CD4-positive, alpha-beta T cell (primary cell): Measurements from ENCODE around the gene SNX14. TPM values are rescaled to one million over a fixed set of nuclear protein-coding genes. Genes with fewer than 3 reads are reported as not detected.
A peak's percentile ranks its signal among the peaks of the same experiment; 100 is the strongest.

ENCODE experiments used
- ATAC-seq: fragments of 200-7000 bp; cut with Tn5 transposase; one replicate; pipeline ENCODE4 v1.10.0; 2022; ENCODE audit warnings: mild to moderate bottlenecking; ENCODE audit not compliant: poor library complexity
- CTCF ChIA-PET: fragments of 350-600 bp; sonication (Branson Sonifier 250); formaldehyde crosslinking; loops from one replicate; lab custom pipeline; 2021; ENCODE audit warnings: antibody characterized with exemption, inconsistent platforms; lab: Charles Lee
- POLR2A ChIA-PET: fragments of 350-600 bp; sonication (Branson Sonifier 250); formaldehyde crosslinking; loops from one replicate; lab custom pipeline; 2021; ENCODE audit warnings: antibody characterized with exemption, inconsistent platforms; lab: Charles Lee
- DNase-seq, 14 experiments: peaks; one replicate each; pipeline ENCODE4 v3.0.0-alpha.2; 2013 to 2020; ENCODE audit warnings: mixed read lengths in 2 of 14
- H3K27ac ChIP-seq, 2 donors: one replicate each; pipeline versions ENCODE4 v1.5.1 to v1.7.0; 2013; ENCODE audit warnings: low read length in 2 of 2, low read depth in 1 of 2, mild to moderate bottlenecking in 1 of 2
- H3K27me3 ChIP-seq, 2 experiments: 1 replicate in 1 of 2; 2 replicates in 1 of 2; pipeline versions ENCODE4 v1.6.1 to v1.7.0; 2013; ENCODE audit warnings: low read length in 2 of 2, control low read depth in 1 of 2, mild to moderate bottlenecking in 1 of 2, moderate library complexity in 1 of 2; ENCODE audit not compliant: insufficient read depth in 2 of 2, control insufficient read depth in 1 of 2
- H3K36me3 ChIP-seq: one replicate; pipeline ENCODE4 v1.6.1; 2013; ENCODE audit warnings: low read length, control low read depth; ENCODE audit not compliant: insufficient read depth
- H3K4me1 ChIP-seq: one replicate; pipeline ENCODE4 v1.6.1; 2013; ENCODE audit warnings: low read length, control low read depth; ENCODE audit not compliant: insufficient read depth
- H3K4me3 ChIP-seq: one replicate; pipeline ENCODE4 v1.5.1; 2013; ENCODE audit warnings: mild to moderate bottlenecking, low read length, moderate library complexity
- H3K9me3 ChIP-seq, 2 experiments: 1 replicate in 1 of 2; 2 replicates in 1 of 2; pipeline versions ENCODE4 v1.6.1 to v1.7.0; 2013; ENCODE audit warnings: low read length in 2 of 2, mild to moderate bottlenecking in 2 of 2, control low read depth in 1 of 2, moderate library complexity in 1 of 2; ENCODE audit not compliant: control insufficient read depth in 1 of 2, insufficient read depth in 1 of 2
- H3K27ac Mint-ChIP-seq: one replicate; pipeline ENCODE4 v1.8.0; 2020; ENCODE audit warnings: mixed read lengths
- H3K27me3 Mint-ChIP-seq: one replicate; pipeline ENCODE4 v1.8.0; 2021; ENCODE audit warnings: mixed read lengths
- H3K36me3 Mint-ChIP-seq: one replicate; pipeline ENCODE4 v1.8.0; 2021; ENCODE audit warnings: low read depth, mixed read lengths
- H3K4me1 Mint-ChIP-seq: one replicate; pipeline ENCODE4 v1.8.0; 2021; ENCODE audit warnings: low read depth, mixed read lengths
- H3K4me3 Mint-ChIP-seq: one replicate; pipeline ENCODE4 v1.8.0; 2020; ENCODE audit warnings: mild to moderate bottlenecking, mixed read lengths
- H3K9me3 Mint-ChIP-seq: one replicate; pipeline ENCODE4 v1.8.0; 2020; ENCODE audit warnings: mixed read lengths
- intact Hi-C, 2 experiments: fragments of 100-400 bp; cut with DNase I in 1 of 2; cut with micrococcal nuclease in 1 of 2; formaldehyde crosslinking; loops; one replicate each; pipeline versions ENCODE4 v1.15.1 to v1.9.0; 2023 to 2025; cut with DNase I, micrococcal nuclease
- total RNA-seq, 174 experiments: library from RNA in 2 of 174; stranded (reverse) in 2 of 174; gene quantifications; one replicate each; pipeline ENCODE4 v1.2.3 and lab custom pipeline; 2021 to 2026
- TF ChIP-seq, protein P1 (sequence below): fragments of 200-600 bp; IDR thresholded peaks from one replicate; pipeline ENCODE4 v1.8.0; 2022; ENCODE audit warnings: antibody characterized with exemption, mild to moderate bottlenecking

SNX14 gene
- total RNA-seq, 2 experiments from 2014 or later = 30.8 to 31.5 TPM

DNA sequence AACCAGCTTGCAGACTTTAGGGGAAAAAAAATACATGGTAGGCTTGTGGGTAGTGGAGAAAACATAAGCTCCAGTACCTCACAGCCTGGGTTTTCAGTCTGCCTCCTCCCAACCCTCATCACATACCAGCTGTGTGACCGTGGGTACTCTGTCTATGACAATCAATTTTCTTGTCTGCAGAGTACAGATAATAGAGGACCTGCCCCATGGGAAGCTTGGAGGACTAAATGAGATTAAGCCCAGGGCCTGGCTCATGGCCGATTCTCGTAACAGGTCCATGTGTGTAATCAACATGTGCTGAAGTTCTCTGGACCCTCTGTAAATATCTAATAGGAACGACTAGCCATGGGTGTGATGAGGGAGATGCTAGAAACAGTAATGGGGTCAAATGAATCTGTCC lies 109.8 kb downstream of the SNX14 start:
- no peak overlapping the region for H3K4me3 ChIP-seq
- Mint-ChIP-seq H3K4me1 (peaks cover 7% of the 10 kb centered on the region), H3K4me3 (no peak overlapping the region), H3K9me3 (no peaks in the 10 kb centered on the region), H3K27ac (no peak overlapping the region), H3K36me3 (no peaks in the 10 kb centered on the region), H3K27me3 (no peaks in the 10 kb centered on the region)
- no peak for DNase-seq
- TF ChIP-seq, protein P1, sequence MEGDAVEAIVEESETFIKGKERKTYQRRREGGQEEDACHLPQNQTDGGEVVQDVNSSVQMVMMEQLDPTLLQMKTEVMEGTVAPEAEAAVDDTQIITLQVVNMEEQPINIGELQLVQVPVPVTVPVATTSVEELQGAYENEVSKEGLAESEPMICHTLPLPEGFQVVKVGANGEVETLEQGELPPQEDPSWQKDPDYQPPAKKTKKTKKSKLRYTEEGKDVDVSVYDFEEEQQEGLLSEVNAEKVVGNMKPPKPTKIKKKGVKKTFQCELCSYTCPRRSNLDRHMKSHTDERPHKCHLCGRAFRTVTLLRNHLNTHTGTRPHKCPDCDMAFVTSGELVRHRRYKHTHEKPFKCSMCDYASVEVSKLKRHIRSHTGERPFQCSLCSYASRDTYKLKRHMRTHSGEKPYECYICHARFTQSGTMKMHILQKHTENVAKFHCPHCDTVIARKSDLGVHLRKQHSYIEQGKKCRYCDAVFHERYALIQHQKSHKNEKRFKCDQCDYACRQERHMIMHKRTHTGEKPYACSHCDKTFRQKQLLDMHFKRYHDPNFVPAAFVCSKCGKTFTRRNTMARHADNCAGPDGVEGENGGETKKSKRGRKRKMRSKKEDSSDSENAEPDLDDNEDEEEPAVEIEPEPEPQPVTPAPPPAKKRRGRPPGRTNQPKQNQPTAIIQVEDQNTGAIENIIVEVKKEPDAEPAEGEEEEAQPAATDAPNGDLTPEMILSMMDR = no peak
- ChIA-PET CTCF (interaction anchor here (0.8 to 1.6 kb wide), 4 partner anchors 9 to 35 kb away, joined by 3 to 4 read pairs (median 3); no protein-coding TSS in a partner anchor), POLR2A (interaction anchor here (1.8 kb wide), 1 partner anchor 34 kb away, joined by 16 read pairs; the partner anchor contains the start of gene NT5E)
- H3K4me1 ChIP-seq = peaks cover 6% of the 10 kb centered on the region
- intact Hi-C loops = loop anchor here (1.0 to 5.0 kb wide), 5 partner anchors 33 to 1597 kb away; partner anchors contain the start of gene NT5E (in 1 of the 2)
- no peaks in the 10 kb centered on the region for H3K27me3 ChIP-seq
- no peak overlapping the region for H3K27ac ChIP-seq
- ATAC-seq = no peak
- H3K9me3 ChIP-seq = no peaks in the 10 kb centered on the region
- H3K36me3 ChIP-seq = no peaks in the 10 kb centered on the region

DNA sequence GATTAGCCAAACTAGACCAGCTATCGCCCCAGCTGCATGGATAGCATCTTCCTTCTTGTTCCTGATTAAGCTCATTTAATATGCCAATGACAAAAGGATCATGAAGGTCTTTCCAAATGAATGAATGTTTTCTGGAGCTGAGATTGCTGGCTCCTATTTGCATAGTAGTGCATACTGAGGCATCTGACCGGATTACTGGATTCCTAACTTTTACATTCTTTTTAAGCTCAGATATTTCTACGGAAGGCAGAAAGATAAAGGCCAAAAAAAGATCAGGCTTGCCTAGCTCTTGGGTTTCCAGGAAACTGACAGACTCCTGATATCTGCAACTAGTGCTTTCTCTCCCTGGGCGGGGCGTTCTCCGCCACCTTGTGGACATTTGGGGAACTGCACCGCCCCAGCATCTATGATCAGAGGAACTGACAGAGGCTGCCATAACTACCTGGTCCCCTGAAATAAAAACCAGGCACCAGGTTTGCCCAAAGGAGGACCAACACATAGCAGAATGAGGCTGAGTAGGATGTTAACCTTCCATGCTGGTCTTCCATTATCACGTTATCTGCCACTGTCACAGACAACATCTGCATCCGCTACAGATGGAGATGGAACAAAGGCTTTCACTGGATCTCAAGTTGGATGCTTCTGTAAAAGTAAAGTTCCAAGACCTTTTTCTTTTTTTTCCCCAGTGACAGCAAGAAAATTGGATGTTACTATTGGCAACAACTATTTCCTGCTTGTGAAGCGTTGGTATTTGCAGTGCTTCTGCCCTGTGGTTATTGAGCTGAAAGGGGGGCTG lies 110.6 kb downstream of the SNX14 start:
- no peak overlapping the region for H3K4me3 ChIP-seq

More for the DNA sequence above, 110.6 kb downstream of the SNX14 start:
- Mint-ChIP-seq H3K4me1 (peaks cover 7% of the 10 kb centered on the region), H3K36me3 (no peaks in the 10 kb centered on the region), H3K27me3 (no peaks in the 10 kb centered on the region), H3K9me3 (no peaks in the 10 kb centered on the region), H3K27ac (no peak overlapping the region), H3K4me3 (no peak overlapping the region)
- no peak overlapping the region for H3K27ac ChIP-seq
- intact Hi-C loops = loop anchor here (1.0 to 5.0 kb wide), 5 partner anchors 32 to 1596 kb away; partner anchors contain the start of gene NT5E (in 1 of the 2)
- TF ChIP-seq, protein P1 = peak; percentile 99
- ChIA-PET POLR2A (interaction anchor here (1.0 to 1.8 kb wide), 5 partner anchors 22 to 196 kb away, joined by 3 to 16 read pairs (median 4); partner anchors contain the start of gene NT5E), CTCF (interaction anchor here (0.7 to 1.6 kb wide), 10 partner anchors 8 to 131 kb away, joined by 3 to 9 read pairs (median 4); no protein-coding TSS in a partner anchor)
- ATAC-seq = peak; percentile 89
- no peaks in the 10 kb centered on the region for H3K36me3 ChIP-seq
- H3K9me3 ChIP-seq = no peaks in the 10 kb centered on the region
- DNase-seq = peak; percentile 54 to 80 (median 72)
- peaks cover 6% of the 10 kb centered on the region for H3K4me1 ChIP-seq
- H3K27me3 ChIP-seq = no peaks in the 10 kb centered on the region
